Measurements from ENCODE around the gene PARP15.
"Not testable (repeated sequence)": the region's sequence is repeated elsewhere in the genome, so short reads cannot be mapped to it uniquely, and the experiment has no call there.

Gene PARP15

GRCh38 chr3:122619040-122619439 lies 41.6 kb downstream of the PARP15 start:
- Mint-ChIP-seq H3K36me3 (ENCODE audit: low read depth) (peaks cover 53% of the 10 kb centered on the region), H3K4me3 (no peak overlapping the region), H3K9me3 (no peaks in the 10 kb centered on the region), H3K4me1 (ENCODE audit: low read depth) (no peaks in the 10 kb centered on the region), H3K27ac (no peak overlapping the region), H3K27me3 (ENCODE audit: low read depth) (no peaks in the 10 kb centered on the region)

GRCh38 chr3:122620399-122620798 lies 42.9 kb downstream of the PARP15 start:
- Mint-ChIP-seq H3K9me3 (no peaks in the 10 kb centered on the region), H3K4me1 (ENCODE audit: low read depth) (no peaks in the 10 kb centered on the region), H3K27me3 (ENCODE audit: low read depth) (no peaks in the 10 kb centered on the region), H3K4me3 (no peak overlapping the region), H3K36me3 (ENCODE audit: low read depth) (peaks cover 56% of the 10 kb centered on the region), H3K27ac (no peak overlapping the region)

- no peaks in the 10 kb centered on the region for H3K4me1 Mint-ChIP-seq (ENCODE audit: low read depth)
- no peak overlapping the region for H3K4me3 Mint-ChIP-seq
- H3K27me3 Mint-ChIP-seq (ENCODE audit: low read depth) = no peaks in the 10 kb centered on the region
- H3K36me3 Mint-ChIP-seq (ENCODE audit: low read depth) = peaks cover 51% of the 10 kb centered on the region
- no peaks in the 10 kb centered on the region for H3K9me3 Mint-ChIP-seq
- H3K27ac Mint-ChIP-seq = no peak overlapping the region
Measured at GRCh38 chr3:122621112-122621511, 43.7 kb downstream of the PARP15 start.

- Mint-ChIP-seq H3K36me3 (ENCODE audit: low read depth) (peaks cover 54% of the 10 kb centered on the region), H3K9me3 (no peaks in the 10 kb centered on the region), H3K4me3 (no peak overlapping the region), H3K27ac (no peak overlapping the region), H3K4me1 (ENCODE audit: low read depth) (no peaks in the 10 kb centered on the region), H3K27me3 (ENCODE audit: low read depth) (no peaks in the 10 kb centered on the region)
Measured at GRCh38 chr3:122623031-122623829, 45.8 kb downstream of the PARP15 start.

DNA sequence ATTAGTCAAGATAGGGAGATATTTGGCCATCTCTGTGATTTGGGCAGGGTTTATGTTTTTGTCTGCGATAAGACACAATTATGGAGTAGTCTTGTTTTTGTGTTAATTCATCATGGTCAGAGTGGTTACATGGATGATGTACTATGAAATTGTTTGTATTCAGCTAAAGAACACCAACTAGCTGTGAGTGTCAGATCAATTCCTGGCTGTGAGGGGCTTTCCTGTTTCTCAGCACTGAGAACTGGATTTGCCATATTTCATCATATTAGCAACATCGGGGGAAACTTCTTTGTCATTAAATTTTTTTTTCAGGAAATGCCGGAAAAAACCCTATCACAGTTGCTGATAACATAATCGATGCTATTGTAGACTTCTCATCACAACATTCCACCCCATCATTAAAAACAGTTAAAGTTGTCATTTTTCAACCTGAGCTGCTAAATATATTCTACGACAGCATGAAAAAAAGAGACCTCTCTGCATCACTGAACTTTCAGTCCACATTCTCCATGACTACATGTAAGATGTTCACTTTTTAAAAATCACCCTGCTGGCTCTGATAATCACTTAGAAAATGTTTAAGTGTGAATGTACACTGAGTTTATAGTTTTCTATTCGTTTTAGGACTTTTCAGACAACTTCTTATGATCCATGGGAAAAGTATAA lies 49.2 kb downstream of the PARP15 start:
- Mint-ChIP-seq H3K4me1 (ENCODE audit: low read depth) (peaks cover 2% of the 10 kb centered on the region), H3K9me3 (no peaks in the 10 kb centered on the region), H3K36me3 (ENCODE audit: low read depth) (peaks cover 48% of the 10 kb centered on the region), H3K27ac (no peak overlapping the region), H3K27me3 (ENCODE audit: low read depth) (no peaks in the 10 kb centered on the region), H3K4me3 (no peak overlapping the region)

DNA sequence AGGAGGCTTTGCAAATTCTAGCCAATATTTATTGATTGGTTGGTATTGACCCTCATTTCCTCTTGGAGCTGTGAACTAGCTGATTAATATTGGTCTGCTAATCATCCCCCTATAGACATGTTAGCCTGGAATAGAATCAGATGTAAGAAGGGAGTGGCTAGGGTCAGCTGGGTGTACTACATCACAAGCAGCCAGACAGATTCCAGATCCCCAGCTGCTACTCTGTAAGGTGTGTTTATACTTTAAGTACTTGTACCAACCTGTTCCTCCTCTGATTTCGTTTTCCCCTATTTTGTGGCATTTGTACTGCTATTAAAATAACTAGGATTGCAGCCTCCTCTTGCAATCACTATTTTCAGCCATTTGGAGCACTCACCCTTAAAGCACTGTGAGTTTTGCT lies 49.9 kb downstream of the PARP15 start:
- H3K27ac Mint-ChIP-seq = no peak overlapping the region
- H3K27me3 Mint-ChIP-seq (ENCODE audit: low read depth) = no peaks in the 10 kb centered on the region
- H3K9me3 Mint-ChIP-seq = no peaks in the 10 kb centered on the region
- H3K4me1 Mint-ChIP-seq (ENCODE audit: low read depth) = peaks cover 2% of the 10 kb centered on the region
- H3K4me3 Mint-ChIP-seq = no peak overlapping the region
- peaks cover 43% of the 10 kb centered on the region for H3K36me3 Mint-ChIP-seq (ENCODE audit: low read depth)

- no peaks in the 10 kb centered on the region for H3K9me3 Mint-ChIP-seq
- peaks cover 37% of the 10 kb centered on the region for H3K36me3 Mint-ChIP-seq (ENCODE audit: low read depth)
- H3K4me3 Mint-ChIP-seq = no peak overlapping the region
- peaks cover 2% of the 10 kb centered on the region for H3K4me1 Mint-ChIP-seq (ENCODE audit: low read depth)
- H3K27ac Mint-ChIP-seq = no peak overlapping the region
- H3K27me3 Mint-ChIP-seq (ENCODE audit: low read depth) = no peaks in the 10 kb centered on the region
Measured at GRCh38 chr3:122628567-122628966, 51.1 kb downstream of the PARP15 start.

DNA sequence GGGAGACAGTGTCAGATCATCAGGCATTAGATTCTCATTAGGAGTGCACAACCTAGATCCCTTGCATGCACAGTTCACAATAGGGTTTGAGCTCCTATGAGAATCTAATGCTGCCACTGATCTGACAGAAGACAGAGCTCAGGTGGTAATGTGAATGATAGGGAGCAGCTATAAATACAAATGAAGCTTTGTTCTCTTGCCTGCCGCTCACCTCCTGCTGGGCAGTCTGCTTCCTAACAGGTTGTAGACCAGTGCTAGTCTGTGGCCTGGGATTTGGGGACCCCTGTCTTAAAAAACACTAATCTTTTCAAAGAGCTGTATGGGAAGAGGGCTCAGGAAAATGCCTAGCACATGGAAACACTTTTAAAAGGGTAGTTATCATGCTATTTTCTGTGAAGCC lies 52.3 kb downstream of the PARP15 start:
- H3K9me3 Mint-ChIP-seq = no peaks in the 10 kb centered on the region
- no peaks in the 10 kb centered on the region for H3K27me3 Mint-ChIP-seq (ENCODE audit: low read depth)
- H3K4me3 Mint-ChIP-seq = no peak overlapping the region
- peaks cover 2% of the 10 kb centered on the region for H3K4me1 Mint-ChIP-seq (ENCODE audit: low read depth)
- no peak overlapping the region for H3K27ac Mint-ChIP-seq
- peaks cover 42% of the 10 kb centered on the region for H3K36me3 Mint-ChIP-seq (ENCODE audit: low read depth)

GRCh38 chr3:122635789-122636188 lies 58.3 kb downstream of the PARP15 start:
- H3K36me3 Mint-ChIP-seq (ENCODE audit: low read depth) = peaks cover 34% of the 10 kb centered on the region
- H3K9me3 Mint-ChIP-seq = no peaks in the 10 kb centered on the region
- H3K27ac Mint-ChIP-seq = no peak overlapping the region
- H3K27me3 Mint-ChIP-seq (ENCODE audit: low read depth) = no peaks in the 10 kb centered on the region
- H3K4me1 Mint-ChIP-seq (ENCODE audit: low read depth) = peaks cover 1% of the 10 kb centered on the region
- H3K4me3 Mint-ChIP-seq = no peak overlapping the region

DNA sequence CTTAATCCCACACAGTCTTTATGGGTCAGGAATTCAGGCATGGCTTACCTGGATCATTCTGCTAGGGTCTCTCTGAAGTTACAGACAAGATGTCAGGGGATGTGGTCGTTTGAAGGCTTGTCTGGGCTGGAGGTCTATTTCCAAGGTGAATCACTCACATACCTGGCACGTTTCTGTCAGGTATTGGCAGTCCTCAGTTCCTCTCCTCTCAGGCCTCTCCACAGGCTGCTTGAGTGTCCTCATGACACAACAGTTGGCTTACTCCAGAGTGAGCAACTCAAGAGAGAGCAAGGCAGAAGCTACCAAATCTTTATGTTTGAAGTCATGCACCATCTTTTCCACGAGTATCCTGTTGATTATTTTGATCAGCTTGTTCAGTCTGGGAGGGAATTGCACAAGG lies 59.2 kb downstream of the PARP15 start:
- Mint-ChIP-seq H3K9me3 (no peaks in the 10 kb centered on the region), H3K4me3 (no peak overlapping the region), H3K27me3 (ENCODE audit: low read depth) (no peaks in the 10 kb centered on the region), H3K36me3 (ENCODE audit: low read depth) (peaks cover 36% of the 10 kb centered on the region), H3K27ac (no peak overlapping the region), H3K4me1 (ENCODE audit: low read depth) (peaks cover 1% of the 10 kb centered on the region)

DNA sequence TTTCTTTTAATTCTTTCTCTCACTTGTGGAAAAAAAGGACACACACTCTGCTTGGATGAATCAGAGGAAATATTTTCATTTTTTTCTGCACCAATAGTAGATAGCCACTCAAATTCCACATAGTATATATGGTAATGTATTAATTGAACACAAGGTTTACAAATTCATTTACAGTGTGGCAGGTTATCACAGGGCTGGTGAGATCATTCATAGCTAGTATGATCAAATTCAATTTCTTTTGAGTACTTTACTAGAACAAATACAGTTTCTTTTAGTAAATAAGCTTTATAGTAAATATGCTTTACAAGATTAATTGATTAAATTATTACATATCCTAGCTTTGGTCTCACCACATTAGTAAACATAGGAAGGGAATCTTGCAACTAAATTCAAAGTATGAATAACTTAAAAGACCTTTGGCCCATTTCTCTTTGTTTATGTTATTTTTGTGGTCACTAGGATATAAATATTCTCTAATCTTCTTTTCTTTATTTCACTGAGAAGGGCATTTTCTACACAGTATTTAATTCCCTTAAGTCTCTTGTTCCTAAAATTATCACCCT lies 63.1 kb downstream of the PARP15 start:
- H3K27ac Mint-ChIP-seq = no peak overlapping the region
- peaks cover 18% of the 10 kb centered on the region for H3K4me1 Mint-ChIP-seq (ENCODE audit: low read depth)
- H3K4me3 Mint-ChIP-seq = no peak overlapping the region

DNA sequence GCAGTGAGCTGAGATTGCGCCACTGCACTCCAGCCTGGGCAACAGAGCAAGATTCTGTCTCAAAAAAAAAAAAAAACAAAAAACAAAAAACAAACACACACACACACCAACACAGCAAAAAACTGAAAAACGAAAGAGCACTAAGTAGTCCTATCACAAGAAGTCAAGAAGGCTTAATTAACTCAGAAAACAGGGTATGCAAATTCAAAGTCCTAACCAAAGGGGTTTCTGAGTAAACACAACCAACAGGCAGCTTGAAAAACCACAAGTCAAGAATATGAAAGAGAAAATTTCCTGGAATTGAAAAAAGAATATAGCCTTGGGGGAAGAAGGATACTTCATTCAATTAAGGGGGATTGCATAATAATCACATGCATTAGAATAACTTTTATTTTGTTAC lies 65.5 kb downstream of the PARP15 start:
- H3K4me3 Mint-ChIP-seq = peak overlapping the region; percentile 59
- H3K27me3 Mint-ChIP-seq (ENCODE audit: low read depth) = peaks cover 6% of the 10 kb centered on the region
- H3K27ac Mint-ChIP-seq = peak overlapping the region; percentile 79
- no peaks in the 10 kb centered on the region for H3K9me3 Mint-ChIP-seq
- peaks cover 15% of the 10 kb centered on the region for H3K36me3 Mint-ChIP-seq (ENCODE audit: low read depth)
- H3K4me1 Mint-ChIP-seq (ENCODE audit: low read depth) = peaks cover 30% of the 10 kb centered on the region

More for the DNA sequence above, 63.1 kb downstream of the PARP15 start:
- Mint-ChIP-seq H3K36me3 (ENCODE audit: low read depth) (peaks cover 25% of the 10 kb centered on the region), H3K9me3 (no peaks in the 10 kb centered on the region), H3K27me3 (ENCODE audit: low read depth) (no peaks in the 10 kb centered on the region)

DNA sequence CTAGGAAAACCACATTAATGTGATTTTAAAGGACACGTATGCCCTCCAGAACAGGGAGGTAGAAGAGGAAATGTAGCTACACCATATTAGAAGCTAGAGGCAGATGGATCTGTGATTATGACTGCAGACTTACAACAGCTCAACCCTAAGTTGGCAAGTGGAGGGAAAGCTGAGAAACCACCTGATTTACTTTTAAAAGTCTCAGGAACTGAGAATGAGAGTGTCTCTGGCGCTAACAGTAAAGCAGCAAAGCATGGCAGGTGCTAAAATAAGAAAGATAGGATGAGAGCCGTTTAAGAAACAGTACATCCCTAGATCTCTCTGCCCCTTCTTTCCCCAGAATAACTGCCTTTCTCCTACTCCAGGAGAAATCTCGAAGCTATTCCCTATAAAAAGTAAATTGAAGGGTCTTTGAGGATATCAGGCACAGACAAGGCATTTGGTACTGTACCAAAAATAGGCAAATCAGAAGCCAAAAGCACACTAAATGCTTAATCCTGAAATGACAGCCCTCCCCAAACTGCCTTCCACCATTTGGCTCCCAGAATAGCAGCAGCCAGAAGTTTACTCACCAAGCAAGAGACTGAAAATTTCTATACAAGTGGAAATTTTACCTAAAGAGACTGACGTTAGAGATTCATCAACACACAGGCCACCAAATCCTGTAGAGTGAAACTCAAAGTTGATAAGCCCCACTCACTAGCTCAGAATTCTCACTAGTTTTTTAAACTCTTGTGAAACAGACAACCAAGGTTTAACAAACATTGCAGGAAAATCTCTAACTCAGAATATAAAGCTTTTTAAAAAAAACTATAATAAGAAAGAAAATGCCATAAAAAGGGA lies 68.9 kb downstream of the PARP15 start:
- peaks cover 29% of the 10 kb centered on the region for H3K4me1 Mint-ChIP-seq (ENCODE audit: low read depth)
- no peaks in the 10 kb centered on the region for H3K9me3 Mint-ChIP-seq
- H3K4me3 Mint-ChIP-seq = no peak overlapping the region

GRCh38 chr3:122651233-122651907 lies 73.9 kb downstream of the PARP15 start:
- not testable (repeated sequence) for H3K4me3 Mint-ChIP-seq; H3K4me1 Mint-ChIP-seq (ENCODE audit: low read depth); H3K9me3 Mint-ChIP-seq; H3K27ac Mint-ChIP-seq; H3K36me3 Mint-ChIP-seq (ENCODE audit: low read depth)
- H3K27me3 Mint-ChIP-seq (ENCODE audit: low read depth) = peaks cover 38% of the 10 kb centered on the region

More for the DNA sequence above, 68.9 kb downstream of the PARP15 start:
- Mint-ChIP-seq H3K27ac (no peak overlapping the region), H3K27me3 (ENCODE audit: low read depth) (peaks cover 21% of the 10 kb centered on the region), H3K36me3 (ENCODE audit: low read depth) (peaks cover 8% of the 10 kb centered on the region)
